VCaP (cell line): ENCODE results near the gene ALX4.
A peak's percentile ranks its signal among the peaks of the same experiment; 100 is the strongest.

Experiments
- H3K27ac ChIP-seq: fragments of 450-650 bp; 2 replicates; pipeline ENCODE4 v1.5.1; 2017
- TF ChIP-seq, protein P1 (sequence below): fragments of 450-650 bp; conservative IDR thresholded peaks from 2 replicates; pipeline ENCODE4 v1.5.1; 2017; ENCODE audit warnings: mild to moderate bottlenecking, moderate library complexity

Gene ALX4

GRCh38 chr11:44221992-44222391 is 87.9 kb downstream of the ALX4 start:
- TF ChIP-seq, protein P1, sequence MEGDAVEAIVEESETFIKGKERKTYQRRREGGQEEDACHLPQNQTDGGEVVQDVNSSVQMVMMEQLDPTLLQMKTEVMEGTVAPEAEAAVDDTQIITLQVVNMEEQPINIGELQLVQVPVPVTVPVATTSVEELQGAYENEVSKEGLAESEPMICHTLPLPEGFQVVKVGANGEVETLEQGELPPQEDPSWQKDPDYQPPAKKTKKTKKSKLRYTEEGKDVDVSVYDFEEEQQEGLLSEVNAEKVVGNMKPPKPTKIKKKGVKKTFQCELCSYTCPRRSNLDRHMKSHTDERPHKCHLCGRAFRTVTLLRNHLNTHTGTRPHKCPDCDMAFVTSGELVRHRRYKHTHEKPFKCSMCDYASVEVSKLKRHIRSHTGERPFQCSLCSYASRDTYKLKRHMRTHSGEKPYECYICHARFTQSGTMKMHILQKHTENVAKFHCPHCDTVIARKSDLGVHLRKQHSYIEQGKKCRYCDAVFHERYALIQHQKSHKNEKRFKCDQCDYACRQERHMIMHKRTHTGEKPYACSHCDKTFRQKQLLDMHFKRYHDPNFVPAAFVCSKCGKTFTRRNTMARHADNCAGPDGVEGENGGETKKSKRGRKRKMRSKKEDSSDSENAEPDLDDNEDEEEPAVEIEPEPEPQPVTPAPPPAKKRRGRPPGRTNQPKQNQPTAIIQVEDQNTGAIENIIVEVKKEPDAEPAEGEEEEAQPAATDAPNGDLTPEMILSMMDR: no peak
- no peak overlapping the region for H3K27ac ChIP-seq

GRCh38 chr11:44221456-44221855 is 88.5 kb downstream of the ALX4 start:
- TF ChIP-seq, protein P1: no peak

GRCh38 chr11:44219830-44220796 is 89.8 kb downstream of the ALX4 start:
- H3K27ac ChIP-seq: peak overlapping the region; percentile 42
- TF ChIP-seq, protein P1: no peak

More at GRCh38 chr11:44221456-44221855, 88.5 kb downstream of the ALX4 start:
- peak overlapping the region; percentile 42; the same call in 1 of the 2 replicates for H3K27ac ChIP-seq

- no peak overlapping the region for H3K27ac ChIP-seq
- TF ChIP-seq, protein P1: no peak
Measured at GRCh38 chr11:44217432-44217831, 92.5 kb downstream of the ALX4 start.

- H3K27ac ChIP-seq: no peak overlapping the region
- TF ChIP-seq, protein P1: no peak
Measured at GRCh38 chr11:44213148-44213547, 96.8 kb downstream of the ALX4 start.

DNA sequence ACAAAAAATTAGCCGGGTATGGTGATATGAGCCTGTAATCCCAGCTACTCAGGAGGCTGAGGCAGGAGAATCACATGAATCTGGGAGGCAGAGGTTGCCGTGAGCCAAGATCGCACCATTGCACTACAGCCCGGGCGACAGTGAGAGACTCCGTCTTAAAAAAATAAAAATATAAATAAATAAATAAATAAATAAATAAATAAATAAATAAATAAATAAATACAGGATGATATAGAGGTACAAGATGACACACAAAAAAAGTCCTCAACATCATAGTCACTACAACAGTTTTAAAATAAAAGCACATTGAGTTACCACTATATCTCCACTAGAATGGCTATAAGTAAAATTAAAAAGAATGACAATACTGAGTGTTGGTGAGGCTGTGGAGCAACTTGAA is 97.8 kb downstream of the ALX4 start:
- TF ChIP-seq, protein P1: no peak
- H3K27ac ChIP-seq: no peak overlapping the region
